CD4-positive, alpha-beta T cell treated with Interleukin-17A for 4 hours (primary cell): ENCODE data around the gene SAG.
A peak's percentile ranks its signal among the peaks of the same experiment; 100 is the strongest.

Source experiments
- DNase-seq: peaks from one replicate; pipeline ENCODE4 v3.0.0-alpha.2; 2020; ENCODE audit warnings: mixed read lengths

Gene SAG

GRCh38 chr2:233381638-233381995, 74.0 kb downstream of the SAG start:
- DNase-seq = no peak

GRCh38 chr2:233384015-233384414, 76.4 kb downstream of the SAG start:
- no peak for DNase-seq

- no peak for DNase-seq
These were observed 77.3 kb downstream of the SAG start for GRCh38 chr2:233384811-233385488.

GRCh38 chr2:233385489-233386044, 78.0 kb downstream of the SAG start:
- DNase-seq = peak; percentile 63

GRCh38 chr2:233386382-233387041, 78.9 kb downstream of the SAG start:
- DNase-seq = peak; percentile 19

GRCh38 chr2:233387225-233387624, 79.6 kb downstream of the SAG start:
- no peak for DNase-seq

- no peak for DNase-seq
These were observed 80.3 kb downstream of the SAG start for GRCh38 chr2:233387667-233388528.

GRCh38 chr2:233389601-233390125, 82.0 kb downstream of the SAG start:
- DNase-seq = no peak

- no peak for DNase-seq
These were observed 88.1 kb downstream of the SAG start for GRCh38 chr2:233395687-233396086.
